ENCODE data around the gene TSPAN3.

Gene TSPAN3

DNA sequence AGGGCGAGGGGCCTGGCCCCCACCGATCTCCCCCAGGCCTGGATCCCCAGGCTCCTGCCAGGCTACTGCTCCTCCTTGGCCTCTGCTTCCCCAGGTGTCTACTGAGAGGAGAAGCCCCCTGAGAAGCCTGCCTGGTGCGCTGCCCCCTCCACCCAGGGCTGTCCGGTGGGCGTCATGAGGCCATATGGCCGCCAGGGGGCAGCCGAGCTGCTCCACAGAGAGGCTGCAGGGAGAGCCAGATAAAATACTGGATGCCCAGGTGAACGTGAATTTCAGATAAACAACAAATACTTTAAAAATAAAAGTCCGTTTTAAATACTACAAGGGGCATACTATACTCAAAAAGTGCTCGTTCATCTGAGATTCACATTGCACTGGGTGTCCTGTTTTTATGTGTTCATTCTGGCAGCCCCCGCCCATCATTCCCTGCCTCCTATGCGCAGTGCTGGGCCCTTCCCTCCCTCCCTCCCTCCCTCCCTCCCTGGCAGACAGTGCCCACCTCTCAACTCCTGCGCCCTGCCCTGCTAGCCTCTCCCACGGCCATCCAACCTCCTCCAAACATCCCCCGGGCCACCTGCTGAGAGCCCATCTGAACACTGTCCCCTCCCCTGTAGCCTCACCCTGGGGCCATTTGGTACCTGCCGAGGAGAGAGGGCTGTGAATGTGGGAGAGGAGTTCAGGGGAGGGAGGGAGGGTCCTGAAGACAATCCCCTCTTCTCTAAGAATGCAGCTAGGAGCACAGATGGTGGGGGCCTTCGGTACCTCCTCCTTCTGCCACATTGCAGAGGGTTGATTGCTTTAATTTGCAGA, 46.4 kb downstream of the TSPAN3 start:
- Histone ChIP-seq H3K27me3 (ENCODE audit: control insufficient read depth in 1 of 2, insufficient read depth in 2 of 2, low read length in 2 of 2) (no peaks in the 10 kb centered on the region), H3K9ac (ENCODE audit: low read depth in 1 of 2, low read length in 2 of 2) (no peak overlapping the region), H3K36me3 (ENCODE audit: control insufficient read depth in 1 of 2, insufficient read depth in 2 of 2, low read length in 2 of 2) (no peaks in the 10 kb centered on the region), H3K4me1 (ENCODE audit: control insufficient read depth in 1 of 2, insufficient read depth in 2 of 2, low read length in 2 of 2) (peaks cover 6 to 14% of the 10 kb centered on the region in 2 donors), H3K4me3 (ENCODE audit: low read depth in 1 of 2, low read length in 2 of 2) (no peak overlapping the region), H3K9me3 (ENCODE audit: control insufficient read depth in 1 of 2, low read length in 2 of 2) (no peaks in the 10 kb centered on the region), H3K27ac (ENCODE audit: low read depth, low read length) (no peak overlapping the region)

DNA sequence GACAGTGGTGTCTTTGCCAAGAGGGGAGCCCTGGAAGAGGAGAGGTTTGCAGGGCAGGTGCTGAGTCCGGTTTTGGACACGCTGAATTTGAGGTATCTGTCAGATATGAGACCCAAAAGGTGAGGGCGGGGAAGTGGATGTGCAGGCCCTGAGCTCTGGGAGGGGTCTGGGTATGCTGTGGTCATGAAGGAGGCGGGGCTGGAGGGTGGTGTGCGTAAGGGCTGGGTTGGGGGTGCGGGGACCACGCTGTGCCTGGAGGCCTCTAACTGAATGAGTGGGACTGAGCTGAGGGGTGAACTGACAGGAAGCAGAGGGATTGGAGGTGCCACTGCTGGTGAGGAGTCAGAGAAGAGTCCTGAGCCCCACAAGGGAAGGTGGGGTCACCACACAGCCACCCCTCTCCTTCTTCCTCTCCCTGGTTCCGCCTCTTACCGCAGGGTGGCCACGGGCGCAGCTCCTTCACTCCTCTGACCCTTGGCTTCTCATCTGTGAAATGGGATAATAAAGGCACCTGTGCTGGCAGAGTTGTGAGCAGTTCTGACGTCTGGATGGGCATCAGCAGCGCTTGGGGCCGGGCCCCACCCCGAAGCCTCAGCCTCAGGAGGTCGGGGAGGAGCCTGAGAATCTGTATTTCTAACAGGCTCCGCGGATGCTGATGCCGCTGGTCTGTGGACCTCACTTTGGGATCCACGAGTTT, 47.2 kb downstream of the TSPAN3 start:
- Histone ChIP-seq H3K27me3 (ENCODE audit: control insufficient read depth in 1 of 2, insufficient read depth in 2 of 2, low read length in 2 of 2) (no peaks in the 10 kb centered on the region), H3K9ac (ENCODE audit: low read depth in 1 of 2, low read length in 2 of 2) (no peak overlapping the region)

DNA sequence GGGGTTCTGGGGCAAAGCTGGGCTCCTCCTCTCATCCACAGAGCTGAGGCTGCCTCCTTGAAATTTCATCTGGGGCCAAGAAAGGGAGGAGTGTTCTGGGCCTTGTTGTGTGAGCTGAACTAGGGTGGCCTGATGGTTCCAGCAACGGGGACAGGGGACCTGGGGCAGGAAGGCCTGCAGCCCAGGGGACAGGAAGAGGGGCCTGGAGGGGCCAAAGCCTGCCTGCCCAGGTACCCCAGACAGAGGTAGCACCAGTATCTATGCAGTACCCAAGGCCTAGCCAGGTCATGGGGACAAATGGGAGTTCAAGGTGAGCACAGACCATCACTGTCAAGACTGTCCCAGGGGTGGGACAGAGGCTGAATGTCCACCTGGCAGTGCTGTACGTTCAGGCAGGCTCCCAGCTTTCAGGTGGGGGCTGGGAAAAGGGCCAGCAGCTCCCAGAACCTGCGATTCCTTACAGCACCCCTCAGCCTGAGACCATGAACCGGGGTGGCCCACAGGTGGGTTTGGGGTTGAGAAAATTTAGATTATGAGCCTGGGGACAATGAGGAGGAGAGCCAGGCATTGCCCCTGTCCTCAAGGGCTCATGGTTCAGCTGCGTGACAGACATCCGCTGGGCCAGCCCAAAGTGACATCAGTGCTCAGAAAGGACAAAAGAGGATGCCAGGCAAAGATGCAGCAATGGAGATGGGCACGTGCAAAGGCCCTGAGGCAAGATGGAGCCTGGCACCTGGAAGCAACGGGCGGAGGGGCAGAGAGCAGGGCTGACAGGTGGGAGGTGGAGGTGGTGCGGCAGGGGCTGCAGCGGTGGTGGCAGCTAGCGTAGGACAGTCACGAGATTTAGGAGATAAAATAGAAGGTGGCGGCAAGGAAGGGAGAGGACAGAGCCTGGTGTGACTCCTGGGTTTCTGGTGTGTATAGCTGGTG, 48.0 kb downstream of the TSPAN3 start:
- Histone ChIP-seq H3K4me3 (ENCODE audit: low read depth in 1 of 2, low read length in 2 of 2) (no peak overlapping the region), H3K27ac (ENCODE audit: low read depth, low read length) (no peak overlapping the region), H3K27me3 (ENCODE audit: control insufficient read depth in 1 of 2, insufficient read depth in 2 of 2, low read length in 2 of 2) (no peaks in the 10 kb centered on the region), H3K9me3 (ENCODE audit: control insufficient read depth in 1 of 2, low read length in 2 of 2) (no peaks in the 10 kb centered on the region), H3K4me1 (ENCODE audit: control insufficient read depth in 1 of 2, insufficient read depth in 2 of 2, low read length in 2 of 2) (peaks cover 5 to 6% of the 10 kb centered on the region in 2 donors), H3K9ac (ENCODE audit: low read depth in 1 of 2, low read length in 2 of 2) (no peak overlapping the region), H3K36me3 (ENCODE audit: control insufficient read depth in 1 of 2, insufficient read depth in 2 of 2, low read length in 2 of 2) (no peaks in the 10 kb centered on the region)

More for the DNA sequence above, 47.2 kb downstream of the TSPAN3 start:
- H3K36me3 ChIP-seq (ENCODE audit: control insufficient read depth in 1 of 2, insufficient read depth in 2 of 2, low read length in 2 of 2) = no peaks in the 10 kb centered on the region
- H3K4me3 ChIP-seq (ENCODE audit: low read depth in 1 of 2, low read length in 2 of 2) = no peak overlapping the region
- H3K4me1 ChIP-seq (ENCODE audit: control insufficient read depth in 1 of 2, insufficient read depth in 2 of 2, low read length in 2 of 2) = peaks cover 5 to 8% of the 10 kb centered on the region in 2 donors
- no peak overlapping the region for H3K27ac ChIP-seq (ENCODE audit: low read depth, low read length)
- H3K9me3 ChIP-seq (ENCODE audit: control insufficient read depth in 1 of 2, low read length in 2 of 2) = no peaks in the 10 kb centered on the region

DNA sequence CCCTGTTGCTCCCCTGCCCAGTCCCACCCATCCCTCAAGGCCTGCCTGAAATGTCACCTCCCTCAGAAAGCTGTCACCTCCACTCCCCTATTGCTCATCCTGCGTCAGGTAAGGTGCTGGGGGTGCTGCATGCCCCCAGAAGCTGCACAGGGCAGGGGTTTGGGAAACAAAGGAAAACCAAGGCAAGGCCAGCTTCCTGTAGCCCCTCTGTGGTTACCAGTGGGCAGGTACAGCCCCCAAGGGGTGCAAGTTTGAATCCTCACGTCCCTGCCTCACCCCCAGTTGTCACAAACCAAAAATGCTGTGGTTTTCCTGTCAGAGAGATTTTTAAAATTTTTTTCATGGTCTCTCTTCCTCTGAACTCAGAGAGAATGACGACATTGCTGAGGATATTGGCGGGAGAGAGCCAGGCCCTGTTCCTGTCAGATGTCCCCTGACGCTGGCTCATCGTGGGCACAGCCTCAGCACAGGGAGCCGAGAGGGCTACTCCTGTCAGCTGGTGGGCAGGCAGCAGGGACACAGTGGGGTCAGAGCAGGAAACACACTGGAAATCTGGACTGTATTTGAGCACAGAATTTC, 49.0 kb downstream of the TSPAN3 start:
- Histone ChIP-seq H3K36me3 (ENCODE audit: control insufficient read depth in 1 of 2, insufficient read depth in 2 of 2, low read length in 2 of 2) (no peaks in the 10 kb centered on the region), H3K27me3 (ENCODE audit: control insufficient read depth in 1 of 2, insufficient read depth in 2 of 2, low read length in 2 of 2) (no peaks in the 10 kb centered on the region), H3K4me1 (ENCODE audit: control insufficient read depth in 1 of 2, insufficient read depth in 2 of 2, low read length in 2 of 2) (peaks cover 15 to 16% of the 10 kb centered on the region in 2 donors), H3K4me3 (ENCODE audit: low read depth in 1 of 2, low read length in 2 of 2) (no peak overlapping the region), H3K9ac (ENCODE audit: low read depth in 1 of 2, low read length in 2 of 2) (no peak overlapping the region), H3K27ac (ENCODE audit: low read depth, low read length) (no peak overlapping the region), H3K9me3 (ENCODE audit: control insufficient read depth in 1 of 2, low read length in 2 of 2) (no peaks in the 10 kb centered on the region)

DNA sequence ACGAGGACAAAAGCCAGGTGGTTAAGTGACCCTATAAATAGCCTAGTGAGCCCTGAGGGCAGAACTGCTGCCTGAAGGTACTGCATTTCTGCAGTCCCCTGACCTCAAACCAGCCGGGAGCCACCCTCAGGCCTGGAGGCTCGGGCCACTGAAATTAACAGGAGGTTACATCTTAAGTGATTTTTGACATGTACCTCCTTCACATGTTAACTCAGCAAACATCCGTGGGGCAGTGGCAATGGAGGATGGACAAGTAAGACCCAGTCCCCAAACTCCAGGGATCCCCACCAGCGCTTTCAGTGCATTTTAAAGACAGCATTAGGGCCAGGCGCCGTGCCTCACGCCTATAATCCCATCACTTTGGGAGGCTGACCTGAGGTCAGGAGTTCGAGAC, 49.8 kb downstream of the TSPAN3 start:
- Histone ChIP-seq H3K27me3 (ENCODE audit: control insufficient read depth in 1 of 2, insufficient read depth in 2 of 2, low read length in 2 of 2) (no peaks in the 10 kb centered on the region), H3K9ac (ENCODE audit: low read depth in 1 of 2, low read length in 2 of 2) (no peak overlapping the region), H3K9me3 (ENCODE audit: control insufficient read depth in 1 of 2, low read length in 2 of 2) (no peaks in the 10 kb centered on the region), H3K4me1 (ENCODE audit: control insufficient read depth in 1 of 2, insufficient read depth in 2 of 2, low read length in 2 of 2) (peaks cover 18 to 22% of the 10 kb centered on the region in 2 donors), H3K4me3 (ENCODE audit: low read depth in 1 of 2, low read length in 2 of 2) (no peak overlapping the region), H3K27ac (ENCODE audit: low read depth, low read length) (no peak overlapping the region), H3K36me3 (ENCODE audit: control insufficient read depth in 1 of 2, insufficient read depth in 2 of 2, low read length in 2 of 2) (no peaks in the 10 kb centered on the region)

DNA sequence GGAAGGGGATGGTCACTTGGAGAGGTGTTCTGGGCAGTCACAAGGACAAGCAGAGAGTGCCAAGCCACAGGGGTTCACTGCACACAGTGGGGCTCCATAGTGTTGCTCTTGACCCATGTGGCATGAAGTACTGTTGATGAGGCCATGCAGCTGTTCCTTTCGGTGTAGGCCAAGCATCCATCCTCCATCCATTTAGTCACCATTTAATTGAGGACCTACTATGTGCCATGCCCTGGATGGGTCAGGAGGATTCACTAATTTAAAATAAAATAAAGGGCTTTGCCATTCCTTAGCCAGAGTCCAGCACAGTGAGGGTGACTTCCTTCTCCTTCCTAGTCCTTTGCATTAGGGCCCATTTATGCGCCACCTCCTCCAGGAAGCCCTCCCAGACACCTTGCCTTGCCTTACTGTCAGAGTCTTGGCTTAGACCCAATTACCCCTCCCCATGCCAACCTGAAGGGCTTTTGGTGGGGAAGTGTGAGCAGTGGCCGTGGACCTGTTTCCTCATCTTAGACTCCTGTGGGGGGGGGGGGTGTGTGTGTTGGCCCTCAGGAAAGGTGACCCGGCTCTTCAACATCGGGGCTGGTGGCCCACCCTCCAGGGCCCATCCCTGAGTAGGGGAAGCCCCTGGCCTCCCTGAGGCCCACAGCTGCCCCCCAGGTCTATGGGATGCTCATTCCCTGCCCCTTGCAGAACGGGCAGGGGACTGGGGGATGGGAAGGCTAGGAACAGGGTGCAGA, 50.4 kb downstream of the TSPAN3 start:
- H3K4me3 ChIP-seq (ENCODE audit: low read depth in 1 of 2, low read length in 2 of 2) = no peak overlapping the region
- H3K27ac ChIP-seq (ENCODE audit: low read depth, low read length) = no peak overlapping the region
- H3K9me3 ChIP-seq (ENCODE audit: control insufficient read depth in 1 of 2, low read length in 2 of 2) = no peaks in the 10 kb centered on the region
- no peaks in the 10 kb centered on the region for H3K36me3 ChIP-seq (ENCODE audit: control insufficient read depth in 1 of 2, insufficient read depth in 2 of 2, low read length in 2 of 2)
- no peak overlapping the region for H3K9ac ChIP-seq (ENCODE audit: low read depth in 1 of 2, low read length in 2 of 2)
- H3K27me3 ChIP-seq (ENCODE audit: control insufficient read depth in 1 of 2, insufficient read depth in 2 of 2, low read length in 2 of 2) = no peaks in the 10 kb centered on the region
- peaks cover 19 to 26% of the 10 kb centered on the region in 2 donors for H3K4me1 ChIP-seq (ENCODE audit: control insufficient read depth in 1 of 2, insufficient read depth in 2 of 2, low read length in 2 of 2)

DNA sequence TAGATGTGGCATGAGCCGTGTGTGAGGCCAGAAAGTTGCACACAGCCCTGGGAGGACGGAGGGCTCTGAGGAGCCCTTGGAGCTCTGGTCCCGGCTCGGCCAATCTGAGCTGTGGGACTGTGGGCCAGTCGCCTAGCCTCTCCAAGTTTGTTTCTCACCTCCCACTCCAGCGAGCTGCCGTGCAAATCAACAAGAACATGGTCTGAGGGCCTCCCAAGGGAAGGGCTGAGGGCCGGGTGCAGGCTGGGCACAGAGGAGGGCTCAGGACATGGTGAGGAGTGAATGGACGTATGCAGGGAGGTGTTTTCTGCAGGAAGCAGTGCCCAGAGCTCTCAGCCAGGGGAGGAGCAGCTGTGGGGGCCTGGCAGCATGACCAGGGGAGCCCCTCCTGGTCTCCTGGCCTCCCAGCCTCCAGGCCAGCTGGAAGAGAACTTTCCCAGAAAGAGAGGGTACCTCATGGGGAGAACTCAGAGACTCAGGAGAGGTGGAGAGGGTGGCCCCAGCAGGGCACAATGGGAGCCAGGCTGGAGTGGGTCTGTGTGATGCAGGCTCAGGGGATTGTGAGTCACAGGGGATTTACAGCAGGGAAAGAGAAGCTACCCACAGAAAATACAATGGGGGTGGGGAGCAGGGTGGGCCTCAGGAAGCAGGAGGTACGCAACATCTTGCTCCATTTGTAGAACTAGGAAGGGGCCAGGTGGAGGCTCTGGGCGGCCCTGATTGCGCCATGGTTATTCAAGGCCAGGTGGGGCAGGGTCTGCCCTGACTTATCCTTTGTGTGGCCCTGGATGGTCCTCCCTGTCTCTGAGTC, 51.2 kb downstream of the TSPAN3 start:
- Histone ChIP-seq H3K27me3 (ENCODE audit: control insufficient read depth in 1 of 2, insufficient read depth in 2 of 2, low read length in 2 of 2) (no peaks in the 10 kb centered on the region), H3K27ac (ENCODE audit: low read depth, low read length) (no peak overlapping the region), H3K4me1 (ENCODE audit: control insufficient read depth in 1 of 2, insufficient read depth in 2 of 2, low read length in 2 of 2) (peaks cover 21 to 31% of the 10 kb centered on the region in 2 donors), H3K36me3 (ENCODE audit: control insufficient read depth in 1 of 2, insufficient read depth in 2 of 2, low read length in 2 of 2) (no peaks in the 10 kb centered on the region), H3K4me3 (ENCODE audit: low read depth in 1 of 2, low read length in 2 of 2) (no peak overlapping the region), H3K9me3 (ENCODE audit: control insufficient read depth in 1 of 2, low read length in 2 of 2) (no peaks in the 10 kb centered on the region), H3K9ac (ENCODE audit: low read depth in 1 of 2, low read length in 2 of 2) (no peak overlapping the region)

DNA sequence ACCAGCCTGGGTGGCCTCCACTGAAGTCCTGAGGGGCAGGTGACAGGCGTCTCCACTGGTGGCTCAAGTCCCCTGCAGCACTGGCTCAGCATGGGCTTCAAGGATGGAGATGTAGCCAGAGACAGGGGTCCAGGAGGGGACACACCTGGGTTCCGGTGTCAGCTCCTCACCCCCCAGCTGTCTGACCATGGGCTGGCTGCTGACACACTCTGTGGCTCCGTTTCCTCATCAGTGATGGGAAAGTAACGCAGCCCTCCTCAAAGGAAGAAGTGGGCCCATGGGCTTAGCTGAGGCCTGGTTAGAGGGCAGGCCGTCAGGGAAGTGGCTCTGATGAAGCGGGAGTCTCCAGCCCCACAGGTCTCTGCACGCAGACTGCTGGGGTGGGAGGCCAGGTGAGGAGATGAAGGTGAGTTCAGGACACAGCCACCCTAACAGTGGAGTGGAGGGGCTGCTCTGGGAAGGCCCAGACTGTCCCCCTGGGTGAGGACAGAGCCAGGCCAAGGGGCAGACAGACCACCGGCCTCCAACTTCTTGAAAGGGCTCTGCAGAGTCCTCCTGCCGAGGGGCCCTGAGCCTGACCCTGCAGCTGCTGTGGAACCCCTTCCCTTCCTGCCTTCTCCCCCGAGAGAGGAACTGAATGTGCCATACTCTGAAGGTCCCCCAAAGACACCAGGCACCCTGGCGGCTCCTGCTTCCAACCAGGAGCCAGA, 52.0 kb downstream of the TSPAN3 start:
- H3K4me3 ChIP-seq (ENCODE audit: low read depth in 1 of 2, low read length in 2 of 2) = no peak overlapping the region
- H3K36me3 ChIP-seq (ENCODE audit: control insufficient read depth in 1 of 2, insufficient read depth in 2 of 2, low read length in 2 of 2) = no peaks in the 10 kb centered on the region
- no peaks in the 10 kb centered on the region for H3K27me3 ChIP-seq (ENCODE audit: control insufficient read depth in 1 of 2, insufficient read depth in 2 of 2, low read length in 2 of 2)
- no peak overlapping the region for H3K27ac ChIP-seq (ENCODE audit: low read depth, low read length)
- no peak overlapping the region for H3K9ac ChIP-seq (ENCODE audit: low read depth in 1 of 2, low read length in 2 of 2)
- H3K4me1 ChIP-seq (ENCODE audit: control insufficient read depth in 1 of 2, insufficient read depth in 2 of 2, low read length in 2 of 2) = peaks cover 29 to 37% of the 10 kb centered on the region in 2 donors
- H3K9me3 ChIP-seq (ENCODE audit: control insufficient read depth in 1 of 2, low read length in 2 of 2) = no peaks in the 10 kb centered on the region

All from duodenal mucosa (tissue), 2 donors.